H9 (cell line): ENCODE data around the gene SREBF1. TPM values are rescaled to one million over a fixed set of nuclear protein-coding genes. Genes with fewer than 3 reads are reported as not detected.

Experiments used
- DNase-seq: peaks from one replicate; pipeline ENCODE4 v3.0.0-alpha.2; 2017
- H2AFZ ChIP-seq: one replicate; pipeline ENCODE4 v1.6.1; 2013; ENCODE audit warnings: mild to moderate bottlenecking, low read length, control low read depth, moderate library complexity
- H2AK5ac ChIP-seq: 2 replicates; pipeline ENCODE4 v1.6.1; 2013; ENCODE audit warnings: low read length, control low read depth, mixed read lengths; ENCODE audit not compliant: insufficient read length
- H2BK120ac ChIP-seq: one replicate; pipeline ENCODE4 v1.6.1; 2013; ENCODE audit warnings: low read depth, mild to moderate bottlenecking, low read length, control low read depth, inconsistent platforms; ENCODE audit not compliant: poor library complexity, severe bottlenecking
- H2BK12ac ChIP-seq: 2 replicates; pipeline ENCODE4 v1.6.1; 2013; ENCODE audit warnings: low read length, control low read depth, mixed read lengths, low read depth; ENCODE audit not compliant: insufficient read length
- H2BK15ac ChIP-seq: 2 replicates; pipeline ENCODE4 v1.6.1; 2013; ENCODE audit warnings: low read depth, low read length, control low read depth
- H2BK20ac ChIP-seq: one replicate; pipeline ENCODE4 v1.6.1; 2013; ENCODE audit warnings: low read depth, mild to moderate bottlenecking, low read length, control low read depth, inconsistent platforms; ENCODE audit not compliant: poor library complexity, severe bottlenecking
- H2BK5ac ChIP-seq: 2 replicates; pipeline ENCODE4 v1.6.1; 2013; ENCODE audit warnings: low read length, control low read depth, mixed read lengths; ENCODE audit not compliant: insufficient read length
- H3K14ac ChIP-seq: 2 replicates; pipeline ENCODE4 v1.6.1; 2013; ENCODE audit warnings: low read length, control low read depth; ENCODE audit not compliant: insufficient read depth
- H3K18ac ChIP-seq: 2 replicates; pipeline ENCODE4 v1.6.1; 2013; ENCODE audit warnings: low read depth, mild to moderate bottlenecking, mixed read lengths, low read length, control low read depth; ENCODE audit not compliant: insufficient read length
- H3K23ac ChIP-seq: 2 replicates; pipeline ENCODE4 v1.6.1; 2013; ENCODE audit warnings: low read length, control low read depth, mixed read lengths, low read depth; ENCODE audit not compliant: insufficient read length
- H3K23me2 ChIP-seq: 2 replicates; pipeline ENCODE4 v1.6.1; 2013; ENCODE audit warnings: low read depth, mild to moderate bottlenecking, mixed read lengths, low read length, control low read depth; ENCODE audit not compliant: insufficient read length, poor library complexity, severe bottlenecking
- H3K27ac ChIP-seq: 2 replicates; pipeline ENCODE4 v1.5.1; 2013; ENCODE audit warnings: low read length, control low read depth, mixed read lengths, low read depth; ENCODE audit not compliant: insufficient read length
- H3K27me3 ChIP-seq: 2 replicates; pipeline ENCODE4 v1.6.1; 2013; ENCODE audit warnings: low read length, control low read depth, inconsistent platforms; ENCODE audit not compliant: insufficient read depth
- H3K4ac ChIP-seq: 2 replicates; pipeline ENCODE4 v1.6.1; 2013; ENCODE audit warnings: low read depth, mild to moderate bottlenecking, control low read depth, inconsistent platforms, low read length, moderate library complexity
- H3K4me1 ChIP-seq: 2 replicates; pipeline ENCODE4 v1.6.1; 2013; ENCODE audit warnings: low read length, control low read depth, inconsistent platforms; ENCODE audit not compliant: insufficient read depth
- H3K4me2 ChIP-seq: 2 replicates; pipeline ENCODE4 v1.6.1; 2013; ENCODE audit warnings: low read length, control low read depth, mixed read lengths; ENCODE audit not compliant: insufficient read length, insufficient read depth
- H3K56ac ChIP-seq: 2 replicates; pipeline ENCODE4 v1.6.1; 2013; ENCODE audit warnings: low read depth, mild to moderate bottlenecking, mixed read lengths, low read length, control low read depth; ENCODE audit not compliant: insufficient read length
- H3K79me1 ChIP-seq: 2 replicates; pipeline ENCODE4 v1.6.1; 2013; ENCODE audit warnings: low read depth, mild to moderate bottlenecking, moderate library complexity, low read length, control low read depth, inconsistent platforms; ENCODE audit not compliant: insufficient read depth, poor library complexity, severe bottlenecking
- H3K79me2 ChIP-seq: 2 replicates; pipeline ENCODE4 v1.6.1; 2013; ENCODE audit warnings: low read length, control low read depth, inconsistent platforms; ENCODE audit not compliant: insufficient read depth
- H3K9ac ChIP-seq: 2 replicates; pipeline ENCODE4 v1.6.1; 2013; ENCODE audit warnings: low read length, control low read depth, mixed read lengths; ENCODE audit not compliant: insufficient read length; ENCODE audit errors: extremely low read depth
- H3K9me3 ChIP-seq: one replicate; pipeline ENCODE4 v1.6.1; 2013; ENCODE audit warnings: low read depth, low read length, inconsistent platforms; ENCODE audit not compliant: control insufficient read depth
- H3T11ph ChIP-seq: one replicate; pipeline ENCODE4 v1.6.1; 2013; ENCODE audit warnings: mild to moderate bottlenecking, low read length, control low read depth, inconsistent platforms
- H4K20me1 ChIP-seq: one replicate; pipeline ENCODE4 v1.6.1; 2013; ENCODE audit not compliant: control insufficient read depth, insufficient read length, insufficient read depth
- H4K5ac ChIP-seq: 2 replicates; pipeline ENCODE4 v1.6.1; 2013; ENCODE audit warnings: low read depth, mild to moderate bottlenecking, mixed read lengths, low read length, control low read depth; ENCODE audit not compliant: insufficient read length
- H4K8ac ChIP-seq: replicated peaks from 2 replicates; pipeline ENCODE4 v1.6.1; 2013; ENCODE audit warnings: low read length, control low read depth, mixed read lengths, low read depth; ENCODE audit not compliant: insufficient read length
- H4K91ac ChIP-seq: 2 replicates; pipeline ENCODE4 v1.6.1; 2013; ENCODE audit warnings: low read depth, mild to moderate bottlenecking, moderate library complexity, mixed read lengths, low read length, control low read depth; ENCODE audit not compliant: insufficient read length
- H3K27ac Mint-ChIP-seq, 3 experiments: 2 replicates in 2 of 3; 3 replicates in 1 of 3; pipeline ENCODE4 v1.8.0; 2020 to 2021; ENCODE audit warnings: mixed read lengths in 3 of 3, mild to moderate bottlenecking in 1 of 3, moderate library complexity in 1 of 3
- H3K27me3 Mint-ChIP-seq: 2 replicates; pipeline ENCODE4 v1.8.0; 2021; ENCODE audit warnings: low read depth, mild to moderate bottlenecking, moderate library complexity, mixed read lengths
- H3K36me3 Mint-ChIP-seq, 3 experiments: 2 replicates in 2 of 3; 3 replicates in 1 of 3; pipeline ENCODE4 v1.8.0; 2020 to 2021; ENCODE audit warnings: low read depth in 3 of 3, mixed read lengths in 3 of 3; ENCODE audit not compliant: insufficient read depth in 1 of 3
- H3K4me1 Mint-ChIP-seq, 2 experiments: 2 replicates each; pipeline ENCODE4 v1.8.0; 2020; ENCODE audit warnings: mixed read lengths in 2 of 2
- H3K4me3 Mint-ChIP-seq, 2 experiments: 2 replicates in 1 of 2; 3 replicates in 1 of 2; pipeline ENCODE4 v1.8.0; 2020 to 2021; ENCODE audit warnings: mild to moderate bottlenecking in 2 of 2, mixed read lengths in 2 of 2, moderate library complexity in 1 of 2
- H3K9me3 Mint-ChIP-seq, 2 experiments: 2 replicates in 1 of 2; 3 replicates in 1 of 2; pipeline ENCODE4 v1.8.0; 2020; ENCODE audit warnings: mild to moderate bottlenecking in 2 of 2, mixed read lengths in 2 of 2, moderate library complexity in 1 of 2
- WGBS: extraction: QIAGEN DNeasy Blood & Tissue Kit; methylation state at CpG from one replicate; pipeline ENCODE4 v1.1.7; 2013; ENCODE audit warnings: missing lambda C conversion rate, low lambda C conversion rate, mixed read lengths; ENCODE audit not compliant: insufficient read length; ENCODE audit errors: extremely low coverage; 5-methylcytosine and 5-hydroxymethylcytosine counted together
- total RNA-seq: library from RNA; stranded (reverse); gene quantifications from 2 replicates; pipeline ENCODE4 v1.2.1, GENCODE V29; 2021
- TF ChIP-seq, protein P1 (sequence below): fragments of 200-600 bp; sonication (generic); conservative IDR thresholded peaks from 3 replicates; pipeline ENCODE4 v1.8.0; 2021; ENCODE audit warnings: antibody characterized with exemption, mild to moderate bottlenecking

Gene SREBF1
- total RNA-seq, 1 experiment from 2014 or later = 81.9 TPM

DNA sequence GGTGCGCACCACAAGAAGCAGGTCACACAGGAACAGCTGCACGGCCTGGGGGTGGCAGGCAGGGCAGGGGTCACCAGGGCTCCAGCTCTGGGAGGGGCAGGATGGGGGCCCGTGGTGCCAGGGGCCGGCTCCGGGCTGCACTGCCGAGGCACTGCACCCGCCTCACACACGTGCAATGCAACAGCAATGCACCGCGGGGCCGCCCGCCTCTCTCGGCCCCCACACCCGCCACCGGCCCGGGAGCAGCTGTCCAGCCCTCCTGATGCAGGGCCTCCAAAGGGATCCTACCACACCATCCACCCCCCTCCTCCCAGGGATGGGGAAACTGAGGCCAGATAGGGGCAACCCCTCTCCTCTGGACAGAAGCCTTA lies 23.1 kb downstream of the SREBF1 start:
- no peak overlapping the region for H3K4me3 Mint-ChIP-seq
- Histone ChIP-seq H3K23me2 (peaks cover 6% of the 10 kb centered on the region), H2BK12ac (no peak overlapping the region), H4K20me1 (no peaks in the 10 kb centered on the region), H2BK5ac (no peak overlapping the region), H3K18ac (no peak overlapping the region), H3T11ph (no peak overlapping the region), H2AFZ (no peak overlapping the region), H3K4ac (no peak overlapping the region), H3K4me2 (no peak overlapping the region), H3K4me1 (no peaks in the 10 kb centered on the region; the same call in 1 of the 2 replicates), H4K8ac (no peak overlapping the region), H3K27me3 (peaks cover 6% of the 10 kb centered on the region; the same call in 1 of the 2 replicates), H2BK15ac (no peak overlapping the region), H3K79me1 (no peaks in the 10 kb centered on the region), H4K5ac (no peak overlapping the region), H4K91ac (no peak overlapping the region), H3K23ac (no peak overlapping the region), H2BK120ac (no peak overlapping the region), H3K56ac (no peak overlapping the region), H3K14ac (no peak overlapping the region), H2AK5ac (no peak overlapping the region), H3K79me2 (no peaks in the 10 kb centered on the region), H3K27ac (no peak overlapping the region), H3K9ac (no peak overlapping the region), H3K9me3 (no peaks in the 10 kb centered on the region), H2BK20ac (no peak overlapping the region)
- no peak overlapping the region for H3K27ac Mint-ChIP-seq
- peaks cover 19 to 32% of the 10 kb centered on the region in 2 experiments for H3K4me1 Mint-ChIP-seq
- no peaks in the 10 kb centered on the region for H3K9me3 Mint-ChIP-seq
- H3K27me3 Mint-ChIP-seq = peaks cover 8% of the 10 kb centered on the region
- DNase-seq = no peak
- TF ChIP-seq, protein P1, sequence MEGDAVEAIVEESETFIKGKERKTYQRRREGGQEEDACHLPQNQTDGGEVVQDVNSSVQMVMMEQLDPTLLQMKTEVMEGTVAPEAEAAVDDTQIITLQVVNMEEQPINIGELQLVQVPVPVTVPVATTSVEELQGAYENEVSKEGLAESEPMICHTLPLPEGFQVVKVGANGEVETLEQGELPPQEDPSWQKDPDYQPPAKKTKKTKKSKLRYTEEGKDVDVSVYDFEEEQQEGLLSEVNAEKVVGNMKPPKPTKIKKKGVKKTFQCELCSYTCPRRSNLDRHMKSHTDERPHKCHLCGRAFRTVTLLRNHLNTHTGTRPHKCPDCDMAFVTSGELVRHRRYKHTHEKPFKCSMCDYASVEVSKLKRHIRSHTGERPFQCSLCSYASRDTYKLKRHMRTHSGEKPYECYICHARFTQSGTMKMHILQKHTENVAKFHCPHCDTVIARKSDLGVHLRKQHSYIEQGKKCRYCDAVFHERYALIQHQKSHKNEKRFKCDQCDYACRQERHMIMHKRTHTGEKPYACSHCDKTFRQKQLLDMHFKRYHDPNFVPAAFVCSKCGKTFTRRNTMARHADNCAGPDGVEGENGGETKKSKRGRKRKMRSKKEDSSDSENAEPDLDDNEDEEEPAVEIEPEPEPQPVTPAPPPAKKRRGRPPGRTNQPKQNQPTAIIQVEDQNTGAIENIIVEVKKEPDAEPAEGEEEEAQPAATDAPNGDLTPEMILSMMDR = no peak
- no CpG with 5 or more reads among the region's 16 CpGs for WGBS
- H3K36me3 Mint-ChIP-seq = peaks cover 16 to 49% (median 41%) of the 10 kb centered on the region in 3 experiments
